Ascending aorta (tissue), 2 donors: ENCODE data around the gene ZNF132. TPM values are rescaled to one million over a fixed set of nuclear protein-coding genes. Genes with fewer than 3 reads are reported as not detected.
"Not testable (repeated sequence)": the region's sequence is repeated elsewhere in the genome, so short reads cannot be mapped to it uniquely, and the experiment has no call there.

Source experiments
- DNase-seq, 2 donors: peaks; one replicate each; pipeline ENCODE4 v3.0.0-alpha.2; 2019; ENCODE audit warnings: low spot score in 2 of 2
- H3K27ac ChIP-seq, 2 donors: fragments of 200-600 bp; sonication (generic); one replicate each; pipeline ENCODE4 v1.5.1; 2016 to 2017; ENCODE audit warnings: mild to moderate bottlenecking in 1 of 2
- H3K27me3 ChIP-seq: fragments of 200-600 bp; sonication (generic); one replicate; pipeline ENCODE4 v1.5.1; 2017
- H3K36me3 ChIP-seq, 2 donors: fragments of 200-600 bp; sonication (generic); one replicate each; pipeline ENCODE4 v1.5.1; 2016
- H3K4me1 ChIP-seq, 2 donors: fragments of 200-600 bp; sonication (generic); one replicate each; pipeline ENCODE4 v1.5.1; 2016 to 2017; ENCODE audit warnings: mild to moderate bottlenecking in 1 of 2
- H3K4me3 ChIP-seq, 2 donors: fragments of 200-600 bp; sonication (generic); one replicate each; pipeline ENCODE4 v1.5.1; 2016 to 2017; ENCODE audit warnings: mild to moderate bottlenecking in 1 of 2
- H3K9me3 ChIP-seq, 2 donors: fragments of 200-600 bp; sonication (generic); one replicate each; pipeline ENCODE4 v1.5.1; 2016
- CTCF ChIP-seq, 3 experiments: fragments of 200-600 bp in 2 of 3; fragments of 450-650 bp in 1 of 3; sonication (generic) in 2 of 3; IDR thresholded peaks; one replicate each; pipeline ENCODE4 v1.5.1; 2016 to 2019; ENCODE audit warnings: antibody characterized with exemption in 3 of 3, mild to moderate bottlenecking in 1 of 3, moderate library complexity in 1 of 3
- intact Hi-C: fragments of 100-400 bp; cut with DNase I; formaldehyde crosslinking; loops from one replicate; pipeline ENCODE4 v1.15.1; 2023
- total RNA-seq: library from RNA; depleted of rRNA; stranded (reverse); fragments of >200 nt; gene quantifications from one replicate; pipeline ENCODE4 v1.1.0, GENCODE V29; 2016

The ZNF132 gene
- total RNA-seq, result 5.2 TPM

DNA sequence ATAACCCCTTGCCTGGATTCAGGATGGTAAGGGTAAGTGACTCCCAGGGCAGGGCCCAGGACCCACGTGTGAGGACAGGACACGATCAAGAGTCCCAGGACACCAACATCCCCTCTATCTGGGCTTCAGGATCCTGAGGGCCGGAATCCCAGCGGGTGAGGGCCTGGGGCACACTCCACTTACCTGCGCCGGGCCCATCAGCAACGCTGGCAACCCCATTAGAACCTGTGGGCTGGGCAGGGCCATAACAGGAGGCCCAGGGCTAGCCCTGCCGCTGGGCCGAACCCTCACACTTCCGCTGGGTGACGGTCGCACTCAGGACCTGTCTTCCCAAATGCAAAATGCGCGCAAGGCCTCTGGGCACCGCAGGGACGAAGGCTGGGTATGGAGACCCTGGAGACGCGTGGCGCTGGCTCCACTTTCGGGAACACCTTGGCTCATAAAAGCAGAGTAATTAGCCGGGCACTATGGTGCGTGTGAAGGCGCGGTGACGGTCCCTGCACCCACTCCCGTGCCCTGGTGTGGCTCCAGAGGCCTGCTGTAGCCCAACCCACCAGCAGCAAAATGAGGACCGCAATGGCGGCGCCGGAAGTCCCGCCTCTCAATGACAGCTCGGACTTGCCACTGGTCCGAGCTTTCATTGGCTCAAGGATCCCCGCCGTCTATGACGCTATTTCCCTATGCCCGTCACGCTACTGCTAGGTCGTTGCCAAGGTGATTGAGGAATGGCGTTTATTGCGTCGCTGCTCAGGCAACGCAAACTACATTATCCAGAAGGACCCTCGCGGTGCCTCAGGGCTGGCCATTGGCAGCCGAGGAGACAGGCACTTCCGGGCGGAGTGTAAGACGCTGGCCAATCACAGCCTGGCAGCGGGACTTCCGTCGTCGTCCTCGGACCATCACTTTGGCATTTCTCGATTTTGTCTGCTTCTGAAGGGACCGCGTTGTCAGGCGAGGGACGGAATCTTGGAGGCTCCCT, at the start of gene ZNF132:
TSS of gene ZNF132 (minus strand) at position 578 of the 979 bp plus-strand sequence. CDS start at position 246, 332 bp downstream.
- peak within 1 kb of the TSS; percentile 71 to 72 for H3K4me3 ChIP-seq
- H3K9me3 ChIP-seq, result peaks cover 43 to 47% of the 10 kb centered on the region in 2 donors
- no peak for TF ChIP-seq CTCF (IDR thresholded peaks at IDR 0.05)
- DNase-seq, result peak; percentile 98 to 99
- peaks cover 31 to 34% of the 10 kb centered on the region in 2 donors for H3K36me3 ChIP-seq
- H3K4me1 ChIP-seq, result peaks cover 4 to 14% of the 10 kb centered on the region in 2 donors
- no peaks in the 10 kb centered on the region for H3K27me3 ChIP-seq
- H3K27ac ChIP-seq, result peak within 1 kb of the TSS; percentile 85 to 89
- intact Hi-C loops, result loop anchor here (1.0 kb wide), 10 partner anchors 11 to 115 kb away; partner anchors contain the start of genes CHMP2A, ZBTB45, ZNF324B and ZNF446

GRCh38 chr19:58484349-58484748, 44.4 kb upstream of the ZNF132 start:
- Histone ChIP-seq H3K27ac (peak overlapping the region; percentile 62 to 77), H3K36me3 (peaks cover 17 to 23% of the 10 kb centered on the region in 2 donors), H3K4me1 (peaks cover 4 to 12% of the 10 kb centered on the region in 2 donors)
- DNase-seq, H3K4me3 ChIP-seq, H3K27me3 ChIP-seq, H3K9me3 ChIP-seq, intact Hi-C loops: not testable (repeated sequence)

- peak overlapping the region; percentile 62 to 77 for H3K27ac ChIP-seq
These were observed 43.8 kb upstream of the ZNF132 start for GRCh38 chr19:58483776-58484175.

GRCh38 chr19:58482372-58482771, 42.4 kb upstream of the ZNF132 start:
- intact Hi-C loops, result no loop called here
- no peak for TF ChIP-seq CTCF (IDR thresholded peaks at IDR 0.05)
- H3K27me3 ChIP-seq, result no peaks in the 10 kb centered on the region
- peaks cover 21 to 24% of the 10 kb centered on the region in 2 donors for H3K36me3 ChIP-seq
- H3K9me3 ChIP-seq, result no peaks in the 10 kb centered on the region
- no peak for DNase-seq
- H3K4me1 ChIP-seq, result peaks cover 4 to 12% of the 10 kb centered on the region in 2 donors
- H3K27ac ChIP-seq, result peak overlapping the region in 1 of 2 donors; percentile 32
- H3K4me3 ChIP-seq, result no peak overlapping the region

More at GRCh38 chr19:58483776-58484175, 43.8 kb upstream of the ZNF132 start:
- Histone ChIP-seq H3K36me3 (peaks cover 20 to 24% of the 10 kb centered on the region in 2 donors), H3K9me3 (no peaks in the 10 kb centered on the region), H3K4me1 (peaks cover 4 to 12% of the 10 kb centered on the region in 2 donors), H3K4me3 (no peak overlapping the region), H3K27me3 (no peaks in the 10 kb centered on the region)
- DNase-seq, result no peak
- intact Hi-C loops, result no loop called here
- TF ChIP-seq CTCF (IDR thresholded peaks at IDR 0.05), result no peak

DNA sequence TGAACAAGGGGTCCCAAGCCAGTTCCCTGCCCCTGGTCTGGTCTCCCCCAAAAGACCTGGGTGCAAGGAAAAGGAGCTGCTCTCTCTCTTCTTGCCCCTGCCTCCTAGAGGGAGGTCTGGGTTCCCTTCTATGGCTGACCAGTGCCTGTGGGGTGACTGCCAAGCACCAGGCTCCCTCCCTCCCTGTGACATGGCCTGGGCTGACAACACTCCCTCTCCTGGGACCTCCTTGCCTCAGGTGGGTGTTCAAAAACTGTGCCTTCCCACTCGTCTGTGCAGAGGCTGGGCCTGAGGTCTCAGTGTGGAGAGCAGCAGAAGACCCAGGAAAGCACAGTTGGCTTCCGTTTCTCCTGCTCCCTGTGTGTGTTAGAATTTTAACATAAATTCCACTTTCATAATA, 40.9 kb upstream of the ZNF132 start:
- DNase-seq, result no peak
- H3K36me3 ChIP-seq, result peaks cover 21 to 24% of the 10 kb centered on the region in 2 donors
- H3K4me3 ChIP-seq, result no peak overlapping the region
- H3K27me3 ChIP-seq, result no peaks in the 10 kb centered on the region
- H3K27ac ChIP-seq, result no peak overlapping the region
- peaks cover 4 to 20% of the 10 kb centered on the region in 2 donors for H3K4me1 ChIP-seq
- no peaks in the 10 kb centered on the region for H3K9me3 ChIP-seq
- intact Hi-C loops, result no loop called here
- TF ChIP-seq CTCF (IDR thresholded peaks at IDR 0.05), result no peak

- intact Hi-C loops, result no loop called here
- no peak for DNase-seq
- TF ChIP-seq CTCF (IDR thresholded peaks at IDR 0.05), result no peak
These were observed 40.5 kb upstream of the ZNF132 start for GRCh38 chr19:58480481-58480830.

More at GRCh38 chr19:58480481-58480830, 40.5 kb upstream of the ZNF132 start:
- Histone ChIP-seq H3K4me1 (peaks cover 4 to 20% of the 10 kb centered on the region in 2 donors), H3K9me3 (no peaks in the 10 kb centered on the region), H3K27me3 (no peaks in the 10 kb centered on the region), H3K36me3 (peaks cover 21 to 24% of the 10 kb centered on the region in 2 donors), H3K27ac (no peak overlapping the region), H3K4me3 (no peak overlapping the region)
